ENCODE data around the gene GPR176.
"Not testable (repeated sequence)": the region's sequence is repeated elsewhere in the genome, so short reads cannot be mapped to it uniquely, and the experiment has no call there.

Gene GPR176

GRCh38 chr15:39934397-39935071, 14.5 kb upstream of the GPR176 start:
- FAIRE-seq = no peak

GRCh38 chr15:39931615-39932014, 11.5 kb upstream of the GPR176 start:
- FAIRE-seq = no peak

- FAIRE-seq = no peak
These were observed 6.5 kb upstream of the GPR176 start for GRCh38 chr15:39926526-39926925.

GRCh38 chr15:39925112-39925842, 5.2 kb upstream of the GPR176 start:
- FAIRE-seq = no peak

- FAIRE-seq = no peak
These were observed 4.4 kb upstream of the GPR176 start for GRCh38 chr15:39924437-39924836.

- no peak for FAIRE-seq
These were observed 2.5 kb upstream of the GPR176 start for GRCh38 chr15:39922462-39923092.

- no peak for FAIRE-seq
These were observed 1.2 kb upstream of the GPR176 start for GRCh38 chr15:39921274-39921638.

- no peak for FAIRE-seq
These were observed 626 bp upstream of the GPR176 start for GRCh38 chr15:39920510-39921273.

GRCh38 chr15:39919411-39919747, 687 bp downstream of the GPR176 start:
- no peak for FAIRE-seq

- FAIRE-seq = no peak
These were observed 1.2 kb downstream of the GPR176 start for GRCh38 chr15:39918688-39919385.

GRCh38 chr15:39914977-39915376, 5.1 kb downstream of the GPR176 start:
- FAIRE-seq = no peak

GRCh38 chr15:39909007-39909406, 11.1 kb downstream of the GPR176 start:
- no peak for FAIRE-seq

- FAIRE-seq = no peak
These were observed 11.9 kb downstream of the GPR176 start for GRCh38 chr15:39908186-39908585.

- FAIRE-seq = no peak
These were observed 12.8 kb downstream of the GPR176 start for GRCh38 chr15:39907216-39907615.

- FAIRE-seq = no peak
These were observed 16.0 kb downstream of the GPR176 start for GRCh38 chr15:39904115-39904514.

- no peak for FAIRE-seq
These were observed 21.7 kb downstream of the GPR176 start for GRCh38 chr15:39898317-39898716.

GRCh38 chr15:39896846-39897245, 23.2 kb downstream of the GPR176 start:
- no peak for FAIRE-seq

GRCh38 chr15:39896101-39896500, 24.0 kb downstream of the GPR176 start:
- FAIRE-seq = no peak

- FAIRE-seq = not testable (repeated sequence)
These were observed 27.0 kb downstream of the GPR176 start for GRCh38 chr15:39893051-39893450.

- FAIRE-seq = no peak
These were observed 27.6 kb downstream of the GPR176 start for GRCh38 chr15:39892418-39892817.

GRCh38 chr15:39890621-39891020, 29.4 kb downstream of the GPR176 start:
- no peak for FAIRE-seq

- no peak for FAIRE-seq
These were observed 30.5 kb downstream of the GPR176 start for GRCh38 chr15:39889601-39890000.

- FAIRE-seq = no peak
These were observed 31.3 kb downstream of the GPR176 start for GRCh38 chr15:39888809-39889208.
